CD4-positive, alpha-beta T cell treated with Interleukin-1 beta for 1 hour (primary cell): Measurements from ENCODE around the gene ICAM2.
A peak's percentile ranks its signal among the peaks of the same experiment; 100 is the strongest.

ENCODE experiments used
- DNase-seq, 2 donors: peaks; one replicate each; pipeline ENCODE4 v3.0.0-alpha.2; 2020 to 2022

The ICAM2 gene

DNA sequence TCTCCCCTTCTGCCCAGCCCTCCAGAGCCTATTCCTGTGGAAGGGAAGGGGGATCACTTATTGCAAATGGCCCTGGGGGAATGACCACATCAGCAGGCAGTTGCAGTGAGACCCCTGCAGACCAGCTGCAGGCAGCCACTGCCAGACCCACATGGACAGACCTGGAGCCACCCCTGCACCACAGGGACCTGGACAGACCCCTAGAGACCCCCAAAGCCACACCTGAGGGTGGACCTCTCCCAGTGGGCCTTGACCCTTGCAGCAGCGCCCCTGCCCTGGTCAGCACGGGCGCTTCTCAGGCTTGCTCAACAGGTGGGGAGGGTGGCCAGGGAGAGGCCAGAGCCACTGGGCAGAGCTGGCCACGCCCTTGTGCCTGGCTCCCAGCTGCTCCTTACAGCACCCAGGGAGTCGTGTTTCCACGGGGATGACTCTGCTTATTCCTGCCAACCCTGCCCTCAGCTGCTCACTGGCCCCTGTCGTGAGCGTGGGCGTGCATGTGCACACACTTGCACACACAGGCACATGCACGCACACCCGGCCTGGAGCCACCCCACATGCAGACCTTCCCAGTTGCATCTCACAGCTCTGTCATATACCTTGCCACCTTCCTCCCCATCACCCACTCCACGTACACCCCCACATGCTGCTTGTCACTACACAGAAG is 46.4 kb downstream of the ICAM2 start:
- DNase-seq, result no peak

DNA sequence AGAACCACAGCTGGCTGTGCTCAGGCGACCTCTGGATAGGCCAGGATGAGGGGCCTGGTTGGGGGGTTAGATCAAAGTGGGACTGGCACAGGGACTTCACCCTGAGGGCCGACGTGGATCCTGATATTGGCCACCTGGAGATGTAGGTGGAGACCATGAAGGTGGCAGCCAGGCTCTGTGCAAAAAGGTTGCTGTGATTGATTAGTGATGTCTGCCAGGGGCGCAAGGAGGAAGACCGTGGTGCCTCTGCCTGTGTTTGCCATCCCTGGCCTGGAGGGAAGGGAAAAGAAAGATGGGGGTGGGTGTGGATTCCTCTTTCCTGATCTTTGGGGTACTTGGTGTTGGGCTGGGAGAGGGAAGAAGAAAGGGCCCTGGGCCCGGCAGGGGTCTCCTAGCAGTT is 47.2 kb downstream of the ICAM2 start:
- DNase-seq, result no peak

DNA sequence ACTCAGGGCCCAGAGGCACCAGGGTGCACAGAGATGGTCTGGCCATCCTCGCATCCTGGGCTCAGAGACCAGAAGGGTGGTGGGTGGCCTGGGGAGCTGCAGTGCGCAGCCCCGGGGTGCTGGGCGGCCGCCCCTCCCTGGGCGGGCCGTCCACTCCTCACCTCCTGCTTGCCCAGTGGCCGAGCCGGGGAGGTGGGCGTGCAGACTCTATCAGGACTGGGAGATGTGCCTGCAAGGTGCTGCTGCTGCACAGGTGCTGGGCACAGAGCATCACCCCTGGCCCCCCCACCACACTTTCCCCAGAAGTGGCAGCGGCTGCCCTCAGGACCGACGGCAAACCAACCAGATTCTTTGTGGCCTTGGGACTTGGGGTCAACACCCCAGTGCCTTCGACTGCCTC is 47.6 kb downstream of the ICAM2 start, which contains the start of gene SCN4A:
TSS of gene SCN4A (minus strand) at position 123 of the 400 bp plus-strand sequence. CDS start at position 46, 77 bp downstream.
- DNase-seq, result no peak

DNA sequence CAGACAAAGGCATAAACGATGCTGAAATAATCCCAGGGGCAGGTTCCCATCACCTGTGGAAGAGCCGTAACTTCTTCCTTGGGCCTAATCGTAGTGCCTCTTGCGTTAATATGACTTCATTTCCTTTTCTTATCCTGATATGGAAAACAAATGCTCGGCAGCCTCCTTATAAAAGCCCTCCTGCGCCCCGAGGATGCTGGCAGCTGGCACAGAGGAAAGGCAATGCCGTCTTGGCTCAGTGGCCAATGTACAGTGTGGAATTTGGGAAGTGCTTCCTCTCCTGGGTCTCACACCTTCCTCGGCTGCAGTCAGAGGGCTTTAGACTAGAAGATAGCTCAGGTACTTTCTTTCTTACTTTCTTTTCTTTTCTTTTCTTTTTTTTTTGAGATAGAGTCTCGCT is 51.2 kb downstream of the ICAM2 start:
- DNase-seq, result no peak

DNA sequence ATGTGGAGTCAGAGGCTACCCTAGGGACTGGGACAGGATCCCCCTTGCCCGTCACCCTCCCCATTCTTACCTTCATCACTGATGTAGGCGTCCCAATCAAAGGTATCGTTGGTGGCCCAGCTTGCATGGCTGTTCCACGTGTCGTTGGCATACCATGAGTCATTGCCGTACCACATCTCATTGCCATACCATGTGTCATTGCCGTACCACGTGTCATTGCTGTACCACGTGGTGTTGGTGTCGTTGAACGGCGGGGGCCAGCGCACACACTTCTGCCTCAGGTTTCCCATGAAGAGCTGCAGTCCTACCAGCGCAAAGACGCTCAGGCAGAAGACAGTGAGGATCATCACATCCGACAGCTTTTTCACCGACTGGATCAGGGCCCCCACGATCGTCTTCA is 52.5 kb downstream of the ICAM2 start:
- no peak for DNase-seq

DNA sequence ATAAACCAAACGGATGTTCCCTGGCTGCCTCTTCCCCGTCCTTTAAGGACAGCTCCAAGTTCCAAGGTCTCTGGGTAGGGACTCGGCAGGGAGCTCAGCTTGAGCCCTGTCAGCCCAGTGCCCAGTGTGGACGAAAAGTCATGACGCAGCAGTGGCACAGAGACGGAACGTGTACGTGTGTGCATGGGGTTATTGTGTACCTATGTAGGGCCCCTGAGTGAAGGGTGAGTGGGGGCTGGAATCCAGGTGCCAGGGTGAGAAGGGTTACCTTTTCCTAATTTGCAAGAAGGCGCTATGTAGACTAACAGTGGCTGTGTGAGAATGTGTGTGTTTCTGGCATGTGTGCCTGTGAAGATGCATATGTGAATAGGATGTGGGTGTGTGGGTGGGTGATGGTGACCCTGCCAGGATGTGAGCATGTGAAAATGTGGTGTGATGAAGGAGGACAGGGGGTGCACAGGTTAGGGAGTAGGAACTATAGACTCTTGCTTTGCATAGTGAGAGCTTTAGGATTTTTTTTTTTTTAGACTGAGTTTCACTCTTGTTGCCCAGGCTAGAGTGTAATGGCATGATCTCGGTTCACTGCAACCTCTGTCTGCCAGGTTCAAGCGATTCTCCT is 53.7 kb downstream of the ICAM2 start:
- peak; percentile 22 to 28 for DNase-seq

DNA sequence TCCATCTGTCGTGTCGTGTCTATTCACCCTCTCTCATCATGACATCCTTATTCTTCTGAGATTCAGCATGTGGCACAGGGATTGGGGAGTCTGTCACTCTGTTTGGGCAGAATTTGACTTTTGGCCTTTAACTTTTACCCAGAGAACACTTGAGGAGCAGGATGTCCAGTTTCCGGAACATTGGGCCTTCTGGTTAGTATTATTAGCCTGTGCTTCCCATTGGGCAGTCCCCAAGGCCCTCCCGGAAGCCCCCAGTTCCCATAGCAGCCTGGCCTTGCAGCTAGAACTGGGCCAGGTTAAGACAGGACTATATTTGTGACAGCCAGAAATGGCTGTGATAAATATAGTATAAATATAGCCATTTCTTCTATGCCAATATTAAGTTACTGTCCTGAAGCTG is 57.3 kb downstream of the ICAM2 start:
- no peak for DNase-seq

DNA sequence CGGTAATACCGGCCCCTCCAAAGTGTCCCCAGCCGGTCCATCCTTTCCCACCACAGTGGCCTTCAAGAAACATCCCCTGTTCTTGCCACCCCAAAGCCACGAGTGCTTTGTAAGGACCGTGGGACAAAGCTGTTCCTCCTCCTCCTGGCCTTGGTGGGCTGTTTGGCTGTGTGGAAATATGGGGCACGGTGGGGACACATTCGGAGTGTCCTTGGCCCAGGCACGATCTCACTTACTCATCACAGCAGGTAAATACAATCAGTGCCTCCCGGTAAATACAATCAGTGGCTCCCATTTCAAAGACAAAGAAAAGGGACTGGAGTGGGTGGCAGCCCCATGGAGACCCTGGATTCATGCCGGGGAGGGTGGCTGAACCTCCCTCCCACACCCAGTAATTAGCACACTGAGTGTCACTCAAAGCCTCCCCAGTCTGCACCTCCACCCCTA is 58.1 kb downstream of the ICAM2 start:
- no peak for DNase-seq

DNA sequence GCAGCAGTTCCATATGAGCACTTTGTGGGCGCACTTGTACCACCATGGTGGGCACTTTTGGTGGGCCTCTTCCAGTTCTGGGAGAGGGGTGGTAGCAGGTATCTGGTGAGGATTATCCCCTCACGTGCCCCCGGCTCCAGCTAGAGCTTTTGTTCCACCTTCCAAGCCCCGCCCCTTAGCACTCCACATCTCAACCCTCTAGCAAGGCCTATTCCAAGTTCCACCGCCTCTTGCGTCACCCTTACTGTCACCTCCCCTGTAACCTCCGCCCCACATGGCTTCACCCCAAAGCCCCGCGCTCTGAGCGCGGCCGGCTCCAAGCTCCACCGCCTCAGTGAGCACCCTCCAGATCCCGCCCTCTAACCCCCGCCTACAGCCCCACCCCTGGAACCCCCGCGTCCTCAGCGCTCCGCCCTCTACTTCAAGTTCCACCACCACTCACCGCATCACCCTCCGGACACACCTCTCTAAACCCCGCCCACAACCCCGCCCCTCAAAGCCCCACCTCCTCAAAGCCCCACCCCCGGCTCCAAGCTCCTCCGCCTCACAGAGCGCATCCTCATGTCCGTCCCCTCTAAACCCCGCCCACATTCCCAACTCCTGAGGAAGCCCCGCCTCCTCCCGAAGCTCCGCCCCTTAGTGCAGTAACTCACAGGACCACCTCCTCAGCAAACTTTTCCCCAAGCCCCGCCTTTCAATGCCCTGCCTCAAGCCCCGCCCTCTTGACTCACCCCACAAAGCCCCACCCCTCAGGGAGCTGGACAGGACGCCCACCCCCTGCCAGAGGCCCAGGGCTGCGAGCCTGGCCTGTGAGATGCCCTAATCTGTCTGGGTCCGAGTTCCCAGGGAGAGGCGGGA is 58.8 kb downstream of the ICAM2 start:
- peak; percentile 48 to 72 for DNase-seq

DNA sequence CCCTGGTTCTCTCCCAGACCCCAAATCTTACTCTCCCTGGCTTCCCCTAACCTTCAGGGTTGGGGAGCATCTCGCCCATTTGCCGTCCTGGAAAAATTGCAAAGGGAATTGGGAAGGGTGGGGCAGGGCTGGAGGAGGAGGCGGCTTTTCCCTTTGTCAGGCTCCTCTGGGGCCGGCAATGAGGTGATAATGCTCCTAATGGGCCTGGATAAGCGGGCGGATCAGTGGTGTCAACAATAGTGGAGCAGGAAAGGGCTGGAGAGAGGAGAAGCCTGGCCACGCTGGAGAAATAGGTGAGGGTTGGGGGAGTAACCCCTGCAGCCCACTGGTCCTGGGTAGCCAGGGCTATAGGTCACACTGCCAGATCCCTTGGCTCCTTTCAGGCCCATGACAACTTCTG is 60.0 kb downstream of the ICAM2 start:
- DNase-seq, result no peak

DNA sequence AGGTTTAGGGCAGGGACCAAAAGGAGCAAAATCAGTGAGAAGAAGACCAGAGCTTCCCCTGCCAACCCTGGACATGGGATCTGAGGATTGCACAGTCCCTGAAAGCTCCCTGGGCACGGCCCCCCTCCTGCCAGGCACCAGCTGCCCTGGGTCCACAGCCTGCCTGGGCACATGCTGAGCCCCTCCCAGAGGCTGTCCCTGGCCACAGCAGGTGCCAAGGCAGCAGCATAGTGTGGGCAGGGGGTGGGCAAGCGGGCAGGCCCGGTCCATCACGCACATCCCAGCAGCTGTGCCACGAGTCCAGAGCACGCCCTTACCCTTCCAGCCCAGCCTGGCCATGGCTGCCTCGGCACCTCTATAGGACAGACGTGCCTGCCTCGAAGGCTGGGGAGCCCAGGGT is 60.4 kb downstream of the ICAM2 start:
- DNase-seq, result no peak

DNA sequence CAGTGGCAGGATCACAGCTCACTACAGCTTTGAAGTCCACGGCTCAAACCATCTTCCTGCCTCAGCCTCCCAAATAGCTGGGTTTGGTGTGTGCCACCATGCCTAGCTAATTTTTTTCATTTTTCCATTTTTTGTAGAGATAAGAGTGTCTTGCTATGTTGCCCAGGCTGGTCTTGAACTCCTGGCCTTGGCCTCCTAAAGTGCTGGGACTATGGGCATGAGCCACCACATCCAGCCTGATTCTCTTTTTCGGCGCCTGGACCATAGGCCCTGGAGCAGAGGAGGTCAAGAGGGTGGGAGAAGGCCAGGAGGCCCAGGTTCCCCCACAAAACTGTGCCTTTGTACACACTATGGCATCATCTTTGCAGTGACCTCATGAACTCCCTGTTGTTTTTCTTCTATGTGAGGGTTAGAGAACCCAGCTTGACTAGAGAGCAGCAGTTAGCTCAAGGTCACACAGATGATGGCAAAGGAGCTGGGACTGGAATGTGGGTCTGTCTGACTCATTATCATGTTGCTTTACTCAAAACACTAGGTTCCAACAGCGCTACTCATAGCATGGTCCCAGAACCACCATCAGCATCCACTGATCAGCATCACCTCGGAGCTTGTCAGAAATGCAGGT is 64.0 kb downstream of the ICAM2 start:
- DNase-seq, result no peak

DNA sequence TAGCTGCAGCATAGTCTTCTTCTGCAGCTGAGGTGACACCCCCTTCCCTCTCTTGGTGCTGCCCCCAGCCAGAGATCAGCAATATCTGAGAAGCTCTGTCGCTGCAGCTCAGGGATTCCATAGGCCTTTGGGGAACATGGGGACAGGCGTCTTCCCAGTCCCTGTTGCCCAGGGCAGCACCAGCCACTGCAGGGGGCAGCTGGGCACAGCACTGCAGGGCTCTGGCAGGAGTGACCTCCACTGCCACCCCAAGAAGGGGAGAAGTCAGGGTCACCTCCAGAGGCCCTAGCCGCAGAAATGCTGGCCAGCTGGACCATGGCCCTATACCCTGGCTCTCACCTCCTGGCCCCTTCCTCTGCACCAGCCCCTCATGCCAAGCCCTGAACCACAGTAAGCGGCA is 64.6 kb downstream of the ICAM2 start:
- DNase-seq, result no peak

DNA sequence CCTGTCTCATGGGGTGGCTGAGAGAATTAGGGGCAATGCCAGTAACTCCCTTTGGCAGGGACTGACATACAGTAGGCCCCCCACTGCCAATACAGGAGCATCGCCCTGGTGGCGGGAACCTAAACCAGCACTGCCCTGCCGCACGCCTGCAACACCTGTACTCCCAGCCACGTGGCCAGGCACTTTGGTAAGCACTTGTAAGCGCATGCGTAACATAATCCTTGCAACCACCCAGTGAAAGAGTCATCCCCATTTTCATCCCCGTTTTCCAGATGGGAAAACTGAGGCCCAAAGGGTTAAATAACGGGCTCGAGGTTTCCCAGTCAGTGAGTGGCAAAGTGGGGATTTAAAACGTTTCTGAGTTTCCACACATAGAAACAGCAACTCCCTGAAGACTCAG is 65.2 kb downstream of the ICAM2 start:
- DNase-seq, result no peak

DNA sequence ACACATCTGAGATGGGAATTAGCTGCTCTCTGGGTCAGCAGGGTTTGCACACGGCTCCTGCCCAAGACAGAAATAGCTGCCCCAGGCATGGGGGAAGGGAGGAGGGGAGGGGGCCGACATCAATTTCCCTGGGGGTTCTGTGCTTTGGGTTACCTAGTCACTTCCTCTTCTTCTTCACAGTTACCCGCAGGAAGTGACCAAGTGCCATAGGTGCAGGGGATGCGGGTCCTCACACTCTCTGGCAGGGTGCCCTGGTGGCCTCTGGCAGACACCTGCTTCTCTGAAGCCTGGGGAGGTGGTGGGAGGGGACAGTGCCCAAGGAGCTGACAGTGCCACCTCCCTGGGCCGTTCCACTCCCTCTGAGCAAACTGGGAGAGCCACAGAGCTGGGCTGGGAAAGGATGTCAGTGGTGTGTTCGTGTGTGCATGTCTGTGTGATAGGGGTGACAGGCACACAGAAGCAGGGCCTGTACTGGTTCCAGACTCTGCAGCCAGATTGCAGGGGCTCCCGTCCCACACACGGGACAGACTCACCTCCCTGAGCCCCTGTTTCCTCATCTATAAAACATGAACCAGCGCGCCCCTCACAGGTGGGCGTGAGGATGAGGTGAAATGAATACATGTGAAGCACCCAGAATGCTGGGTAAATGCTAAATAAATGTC is 65.9 kb downstream of the ICAM2 start:
- DNase-seq, result peak; percentile 39 to 66
